SKM-1 treated with dmso at 0.1 percent for 144 hours (cell line): ENCODE data around the gene DCP1B.
"Not testable (repeated sequence)": the region's sequence is repeated elsewhere in the genome, so short reads cannot be mapped to it uniquely, and the experiment has no call there.

Experiments
- DNase-seq: peaks from one replicate; lab custom pipeline; 2025; ENCODE audit not compliant: unreplicated experiment; lab: John Stamatoyannopoulos, UW

DCP1B gene

GRCh38 chr12:1977109-1977508, 27.1 kb downstream of the DCP1B start:
- DNase-seq, result no peak

GRCh38 chr12:1974812-1975211, 29.4 kb downstream of the DCP1B start:
- no peak for DNase-seq

- no peak for DNase-seq
Measured at GRCh38 chr12:1972856-1973317, 31.4 kb downstream of the DCP1B start.

- DNase-seq, result no peak
Measured at GRCh38 chr12:1972260-1972659, 32.0 kb downstream of the DCP1B start.

- no peak for DNase-seq
Measured at GRCh38 chr12:1970331-1970900, 33.8 kb downstream of the DCP1B start.

GRCh38 chr12:1966561-1967226, 37.6 kb downstream of the DCP1B start:
- no peak for DNase-seq

GRCh38 chr12:1965916-1966315, 38.3 kb downstream of the DCP1B start:
- no peak for DNase-seq

- DNase-seq, result no peak
Measured at GRCh38 chr12:1962051-1963020, 41.9 kb downstream of the DCP1B start.

- DNase-seq, result no peak
Measured at GRCh38 chr12:1956716-1957115, 47.5 kb downstream of the DCP1B start.

- no peak for DNase-seq
Measured at GRCh38 chr12:1949771-1950470, 54.3 kb downstream of the DCP1B start.

GRCh38 chr12:1948883-1949282, 55.4 kb downstream of the DCP1B start:
- DNase-seq, result no peak

GRCh38 chr12:1947081-1947480, 57.2 kb downstream of the DCP1B start:
- DNase-seq, result no peak

- no peak for DNase-seq
Measured at GRCh38 chr12:1946296-1946695, 58.0 kb downstream of the DCP1B start.

GRCh38 chr12:1945502-1945901, 58.8 kb downstream of the DCP1B start:
- DNase-seq, result not testable (repeated sequence)

- peak; percentile 31 for DNase-seq
Measured at GRCh38 chr12:1939801-1940607, 64.3 kb downstream of the DCP1B start.

GRCh38 chr12:1939331-1939730, 64.9 kb downstream of the DCP1B start:
- DNase-seq, result no peak

- DNase-seq, result no peak
Measured at GRCh38 chr12:1937481-1938224, 66.6 kb downstream of the DCP1B start.

GRCh38 chr12:1936406-1937320, 67.6 kb downstream of the DCP1B start:
- DNase-seq, result no peak
